ENCODE results near the gene NLGN4Y. TPM values are rescaled to one million over a fixed set of nuclear protein-coding genes. Genes with fewer than 3 reads are reported as not detected.
"Not testable (repeated sequence)": the region's sequence is repeated elsewhere in the genome, so short reads cannot be mapped to it uniquely, and the experiment has no call there.

The NLGN4Y gene
- total RNA-seq, 6 experiments from 2014 or later = 6.9 TPM; not detected in 5

DNA sequence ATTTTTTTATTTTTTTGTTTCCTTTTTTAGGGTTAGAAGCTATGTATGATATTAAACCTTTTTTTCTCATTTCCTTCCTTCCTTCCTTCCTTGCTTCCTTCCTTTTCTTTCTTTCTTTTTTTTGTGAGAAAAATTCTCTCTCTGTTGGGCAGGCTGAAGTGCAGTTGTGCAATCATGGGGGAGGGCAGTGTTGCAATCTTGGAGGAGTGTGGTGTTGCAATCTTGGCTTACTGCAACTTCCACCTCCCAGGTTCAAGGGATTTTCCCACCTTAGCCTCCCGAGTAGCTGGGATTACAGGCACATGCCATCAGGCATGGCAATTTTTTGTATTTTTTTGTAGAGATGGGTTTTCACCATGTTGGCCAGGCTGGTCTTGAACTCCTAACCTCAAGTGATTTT lies 326.4 kb downstream of the NLGN4Y start:
- Histone ChIP-seq H3K27me3 (no peaks in the 10 kb centered on the region), H3K4me1 (no peaks in the 10 kb centered on the region), H3K36me3 (no peaks in the 10 kb centered on the region), H3K9me3 (no peaks in the 10 kb centered on the region), H3K4me3 (no peak overlapping the region), H3K27ac (no peak overlapping the region)
- WGBS (ENCODE audit: insufficient coverage, low coverage, low lambda C conversion rate, missing lambda C conversion rate) = no CpG with 5 or more reads among the region's 1 CpG
- DNase-seq (peak in 1 of 3 donors; percentile 53), ATAC-seq (peak in 1 of 4 donors; percentile 80)
- TF ChIP-seq, protein P1, sequence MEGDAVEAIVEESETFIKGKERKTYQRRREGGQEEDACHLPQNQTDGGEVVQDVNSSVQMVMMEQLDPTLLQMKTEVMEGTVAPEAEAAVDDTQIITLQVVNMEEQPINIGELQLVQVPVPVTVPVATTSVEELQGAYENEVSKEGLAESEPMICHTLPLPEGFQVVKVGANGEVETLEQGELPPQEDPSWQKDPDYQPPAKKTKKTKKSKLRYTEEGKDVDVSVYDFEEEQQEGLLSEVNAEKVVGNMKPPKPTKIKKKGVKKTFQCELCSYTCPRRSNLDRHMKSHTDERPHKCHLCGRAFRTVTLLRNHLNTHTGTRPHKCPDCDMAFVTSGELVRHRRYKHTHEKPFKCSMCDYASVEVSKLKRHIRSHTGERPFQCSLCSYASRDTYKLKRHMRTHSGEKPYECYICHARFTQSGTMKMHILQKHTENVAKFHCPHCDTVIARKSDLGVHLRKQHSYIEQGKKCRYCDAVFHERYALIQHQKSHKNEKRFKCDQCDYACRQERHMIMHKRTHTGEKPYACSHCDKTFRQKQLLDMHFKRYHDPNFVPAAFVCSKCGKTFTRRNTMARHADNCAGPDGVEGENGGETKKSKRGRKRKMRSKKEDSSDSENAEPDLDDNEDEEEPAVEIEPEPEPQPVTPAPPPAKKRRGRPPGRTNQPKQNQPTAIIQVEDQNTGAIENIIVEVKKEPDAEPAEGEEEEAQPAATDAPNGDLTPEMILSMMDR (IDR thresholded peaks at IDR 0.05) = no peak
- no peak for TF ChIP-seq POLR2A (IDR thresholded peaks at IDR 0.05)
- intact Hi-C loops (cut with DNase I) = no loop called here

DNA sequence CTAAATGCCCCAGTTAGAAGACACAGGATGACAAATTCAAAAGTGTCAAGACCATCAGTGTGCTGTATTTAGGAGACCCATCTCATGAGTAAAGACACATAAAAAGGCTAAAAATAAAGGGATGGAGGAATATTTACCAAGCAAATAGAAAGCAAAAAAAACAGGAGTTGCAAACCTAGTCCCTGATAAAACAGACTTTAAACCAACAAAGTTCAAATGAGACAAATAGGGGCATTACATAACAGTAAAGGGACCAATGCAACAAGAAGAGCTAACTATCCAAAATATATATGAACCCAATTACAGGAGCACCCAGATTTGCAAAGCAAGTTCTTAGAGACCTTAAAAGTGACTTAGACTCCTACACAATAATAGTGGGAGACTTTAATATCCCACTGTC lies 336.1 kb downstream of the NLGN4Y start:
- no peaks in the 10 kb centered on the region for H3K9me3 ChIP-seq
- H3K4me1 ChIP-seq = no peaks in the 10 kb centered on the region
- ATAC-seq (peak in 1 of 4 donors; percentile 66), DNase-seq (no peak)
- H3K36me3 ChIP-seq = no peaks in the 10 kb centered on the region
- TF ChIP-seq, protein P1 (IDR thresholded peaks at IDR 0.05) = no peak
- TF ChIP-seq POLR2A (IDR thresholded peaks at IDR 0.05) = no peak
- no peak overlapping the region for H3K27ac ChIP-seq
- intact Hi-C loops (cut with DNase I) = no loop called here
- no peaks in the 10 kb centered on the region for H3K27me3 ChIP-seq
- H3K4me3 ChIP-seq = no peak overlapping the region

DNA sequence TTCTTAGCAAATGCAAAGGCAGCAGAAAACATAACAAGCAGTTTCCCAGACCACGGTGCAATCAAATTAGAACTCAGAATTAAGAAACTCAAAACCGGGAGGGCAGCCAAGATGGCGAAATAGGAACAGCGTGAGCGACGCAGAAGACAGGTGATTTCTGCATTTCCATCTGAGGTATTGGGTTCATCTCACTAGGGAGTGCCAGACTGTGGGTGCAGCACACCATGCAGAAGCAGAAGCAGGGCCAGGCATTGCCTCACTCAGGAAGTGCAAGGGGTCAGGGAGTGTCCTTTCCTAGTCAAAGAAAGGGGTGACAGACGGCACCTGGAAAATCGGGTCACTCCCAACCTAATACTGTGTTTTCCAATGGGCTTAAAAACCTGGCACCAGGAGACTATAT lies 336.7 kb downstream of the NLGN4Y start:
- DNase-seq (peak in 1 of 3 donors; percentile 76), ATAC-seq (peak in 1 of 4 donors; percentile 98)
- intact Hi-C loops (cut with DNase I); H3K9me3 ChIP-seq; H3K27ac ChIP-seq; H3K27me3 ChIP-seq; H3K4me1 ChIP-seq; H3K36me3 ChIP-seq; H3K4me3 ChIP-seq: not testable (repeated sequence)
- WGBS (ENCODE audit: insufficient coverage, low coverage, low lambda C conversion rate, missing lambda C conversion rate) = no CpG with 5 or more reads among the region's 8 CpGs

DNA sequence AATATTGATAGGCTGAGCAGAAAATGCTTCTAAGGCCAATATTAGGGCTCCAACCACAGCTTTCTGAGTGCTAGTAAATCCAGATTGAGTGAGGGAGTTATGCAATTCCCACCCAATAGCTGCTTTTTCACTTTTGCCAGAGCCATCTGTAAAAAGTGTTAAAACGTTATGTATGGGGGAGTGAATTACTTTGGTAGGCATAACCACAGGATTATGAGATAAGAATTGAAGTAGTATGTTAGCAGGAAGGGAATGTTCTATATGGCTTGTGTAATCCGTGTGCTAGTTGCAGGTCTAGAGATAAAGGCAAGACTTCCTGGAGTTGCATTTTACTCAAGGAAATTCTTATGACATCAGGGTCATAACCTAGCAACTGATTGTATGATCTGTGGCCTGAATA lies 347.6 kb downstream of the NLGN4Y start:
- H3K36me3 ChIP-seq = no peaks in the 10 kb centered on the region
- no peaks in the 10 kb centered on the region for H3K27me3 ChIP-seq
- DNase-seq (no peak), ATAC-seq (no peak)
- no peak overlapping the region for H3K4me3 ChIP-seq
- whole genome bisulfite sequencing (ENCODE audit: insufficient coverage, low coverage, low lambda C conversion rate, missing lambda C conversion rate) = no CpG with 5 or more reads among the region's 2 CpGs
- intact Hi-C loops (cut with DNase I) = no loop called here
- H3K9me3 ChIP-seq = no peaks in the 10 kb centered on the region
- TF ChIP-seq, protein P1 (IDR thresholded peaks at IDR 0.05) = no peak
- TF ChIP-seq POLR2A (IDR thresholded peaks at IDR 0.05) = no peak
- no peak overlapping the region for H3K27ac ChIP-seq
- H3K4me1 ChIP-seq = no peaks in the 10 kb centered on the region
